Endothelial cell of coronary artery (primary cell): Measurements from ENCODE around the gene GGN. TPM values are rescaled to one million over a fixed set of nuclear protein-coding genes. Genes with fewer than 3 reads are reported as not detected.

Experiments
- total RNA-seq: library from RNA; depleted of rRNA; stranded (reverse); fragments of >200 nt; gene quantifications from 2 replicates; pipeline ENCODE4 v1.2.3, GENCODE V29; 2014

The GGN gene
- under 0.01 and 0.18 TPM in 2 replicates for total RNA-seq

GRCh38 chr19:38387550-38388348 lies at the start of gene GGN:
Gene GGN, minus strand, starts transcription at chr19:38388034. Its CDS starts 773 bp downstream, at chr19:38387261.

GRCh38 chr19:38433268-38433733 lies 45.5 kb upstream of the GGN start, which contains the start of gene RYR1:
Gene RYR1, plus strand, starts transcription at chr19:38433691. Its CDS starts 139 bp downstream, at chr19:38433830.

GRCh38 chr19:38425810-38426466 lies 38.1 kb upstream of the GGN start, which contains the start of gene RASGRP4:
Gene RASGRP4, minus strand, starts transcription at chr19:38426219. Its CDS starts 128 bp downstream, at chr19:38426091.

GRCh38 chr19:38402967-38403674 lies 15.3 kb upstream of the GGN start, which contains the start of gene FAM98C:
Gene FAM98C, plus strand, starts transcription at chr19:38403093. Its CDS starts 61 bp downstream, at chr19:38403154.

GRCh38 chr19:38388349-38389100 lies 691 bp upstream of the GGN start, which contains the start of gene SPRED3:
Gene SPRED3, plus strand, starts transcription at chr19:38388697. Its CDS starts 1,606 bp downstream, at chr19:38390303.

GRCh38 chr19:38374332-38375097 lies 13.3 kb downstream of the GGN start, which contains the start of gene PSMD8:
Gene PSMD8, plus strand, starts transcription at chr19:38374571. Its CDS starts 31 bp downstream, at chr19:38374602.

Other genes with a start within 250 kb of the GGN start
- gene DPF1, start 163.8 kb downstream of the GGN start, total RNA-seq, result 0.28 and 1.3 TPM in 2 replicates
- gene PPP1R14A, start 131.7 kb downstream of the GGN start, total RNA-seq, result 0.27 and 8.6 TPM in 2 replicates
- 1.5 and 2.0 TPM in 2 replicates for gene SPINT2, start 123.5 kb downstream of the GGN start, total RNA-seq
- gene C19orf33, start 83.8 kb downstream of the GGN start, total RNA-seq, result 19.2 and 22.1 TPM in 2 replicates
- gene YIF1B, start 72.1 kb downstream of the GGN start, total RNA-seq, result 65.8 and 68.7 TPM in 2 replicates
- gene KCNK6, start 68.2 kb downstream of the GGN start, total RNA-seq, result 4.0 and 7.2 TPM in 2 replicates
- 0.54 and 2.0 TPM in 2 replicates for gene CATSPERG, start 52.2 kb downstream of the GGN start, total RNA-seq
- gene PSMD8, start 13.5 kb downstream of the GGN start, total RNA-seq, result 226 and 259 TPM in 2 replicates
- 4.3 and 5.3 TPM in 2 replicates for gene SPRED3, start 663 bp upstream of the GGN start, total RNA-seq
- 6.0 and 6.1 TPM in 2 replicates for gene FAM98C, start 15.1 kb upstream of the GGN start, total RNA-seq
- gene RASGRP4, start 38.2 kb upstream of the GGN start, total RNA-seq, result not detected in 2 replicates
- under 0.01 and 0.18 TPM in 2 replicates for gene RYR1, start 45.7 kb upstream of the GGN start, total RNA-seq
- gene MAP4K1, start 229.9 kb upstream of the GGN start, total RNA-seq, result 0.09 TPM in 1 of 2 replicates, not detected in the other
- gene EIF3K, start 231.2 kb upstream of the GGN start, total RNA-seq, result 321 and 419 TPM in 2 replicates